ENCODE data around the gene MPP4.

MPP4 gene

DNA sequence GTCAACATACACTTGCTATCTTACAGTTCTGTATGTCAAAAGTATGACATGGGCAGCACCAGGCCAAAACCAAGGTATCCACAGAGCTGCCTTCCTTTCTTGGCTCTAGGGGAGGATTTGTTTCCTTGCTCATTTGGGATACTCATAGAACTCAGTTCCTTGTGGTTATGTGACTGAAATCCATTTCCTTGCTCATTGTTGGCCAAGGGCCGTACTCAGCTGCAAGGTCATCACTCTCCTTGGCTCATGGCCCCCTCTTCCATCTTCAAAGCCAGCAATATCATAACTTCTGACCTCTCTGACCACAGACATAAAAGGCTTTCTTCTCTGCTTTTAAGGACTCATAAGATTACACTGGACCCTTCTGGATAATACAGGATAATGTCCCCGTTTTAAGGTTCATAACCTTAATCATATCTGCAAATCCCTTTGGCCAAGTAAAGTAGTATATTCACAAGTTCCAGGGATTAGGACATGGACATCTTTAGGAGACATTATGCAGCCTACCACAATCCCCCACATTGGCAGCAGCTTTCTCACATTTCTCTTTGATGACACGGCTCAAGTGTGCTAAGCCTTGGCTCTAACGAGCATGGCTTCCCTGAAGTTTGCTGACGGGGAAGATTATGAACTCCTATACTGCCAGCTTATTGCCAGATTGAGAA, 76.0 kb downstream of the MPP4 start:
- no peak for DNase-seq (ENCODE audit: low spot score)

DNA sequence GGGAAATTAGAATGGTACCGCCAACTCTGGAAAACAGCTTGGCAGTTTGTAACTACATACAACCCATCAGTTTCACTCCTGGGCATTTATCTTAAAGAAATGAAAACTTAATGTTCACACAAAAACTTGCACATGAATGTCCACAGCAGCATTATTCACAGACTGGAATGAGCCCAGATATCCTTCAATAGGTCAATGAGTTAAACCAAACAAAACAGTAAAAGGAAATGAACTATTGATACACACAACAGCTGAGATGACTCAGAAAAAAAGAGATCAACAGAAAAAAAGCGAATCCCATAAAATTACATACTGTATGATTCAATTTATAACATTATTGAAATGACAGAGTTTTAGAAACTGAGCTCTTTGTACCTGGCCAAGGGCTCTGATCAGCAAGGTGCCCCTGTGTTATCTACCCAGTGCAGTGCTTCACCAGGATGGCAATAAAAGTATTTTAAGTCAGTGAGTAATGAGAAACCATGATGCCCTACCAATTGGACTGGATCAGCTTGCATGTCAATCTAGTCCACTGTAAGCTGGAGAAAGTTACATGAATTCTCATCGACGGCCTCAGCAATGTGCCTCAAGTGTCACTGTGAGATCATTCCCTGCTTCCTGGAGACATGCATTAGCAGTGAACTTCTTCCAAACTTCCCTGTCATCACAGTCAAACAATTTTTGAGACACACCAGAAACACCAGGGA, 77.0 kb downstream of the MPP4 start:
- DNase-seq (ENCODE audit: low spot score) = no peak

DNA sequence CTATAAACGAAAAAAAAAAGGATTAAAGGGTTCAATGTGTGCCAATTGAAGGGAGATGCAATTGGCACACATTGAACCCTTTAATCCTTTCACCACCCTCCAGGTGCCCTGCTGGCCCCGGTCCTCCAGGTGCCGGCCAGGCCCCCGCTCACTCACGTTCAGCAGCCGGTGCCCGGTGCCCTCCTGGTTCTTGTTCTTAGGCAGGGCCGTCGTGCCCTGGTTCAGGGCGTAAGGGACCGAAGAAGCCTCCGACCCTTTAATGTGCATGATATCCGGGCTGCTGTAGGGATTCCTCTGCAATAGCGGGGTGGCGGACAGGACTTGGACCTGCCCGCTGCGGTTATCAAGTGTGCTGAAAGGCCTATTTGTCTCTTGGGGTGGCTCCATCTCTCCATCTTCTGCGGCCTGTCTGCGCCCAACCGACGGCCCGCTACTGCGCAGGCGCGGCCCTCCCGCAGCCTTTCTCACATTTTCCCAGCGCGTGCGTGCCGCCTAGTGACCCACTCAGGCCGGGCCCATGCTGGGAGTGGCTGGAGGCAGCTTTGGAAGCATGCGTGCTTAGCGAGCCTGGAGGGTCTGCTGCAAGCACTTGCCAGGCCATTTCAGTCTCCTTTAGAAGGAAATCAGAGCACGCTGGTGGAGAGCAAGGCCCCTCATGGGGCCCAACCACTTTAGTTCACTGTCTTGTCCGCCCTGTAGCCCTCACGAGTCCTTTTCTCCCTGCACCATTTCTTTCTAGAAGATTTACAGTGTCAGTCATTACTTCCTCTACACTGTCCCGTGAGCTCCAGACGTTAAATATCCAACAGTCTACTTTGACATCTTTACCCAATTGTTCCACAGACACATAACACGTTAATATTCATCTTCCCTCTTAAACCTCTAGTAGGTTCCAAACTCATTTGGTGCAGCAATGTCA, 79.4 kb downstream of the MPP4 start:
- DNase-seq (ENCODE audit: low spot score) = no peak

DNA sequence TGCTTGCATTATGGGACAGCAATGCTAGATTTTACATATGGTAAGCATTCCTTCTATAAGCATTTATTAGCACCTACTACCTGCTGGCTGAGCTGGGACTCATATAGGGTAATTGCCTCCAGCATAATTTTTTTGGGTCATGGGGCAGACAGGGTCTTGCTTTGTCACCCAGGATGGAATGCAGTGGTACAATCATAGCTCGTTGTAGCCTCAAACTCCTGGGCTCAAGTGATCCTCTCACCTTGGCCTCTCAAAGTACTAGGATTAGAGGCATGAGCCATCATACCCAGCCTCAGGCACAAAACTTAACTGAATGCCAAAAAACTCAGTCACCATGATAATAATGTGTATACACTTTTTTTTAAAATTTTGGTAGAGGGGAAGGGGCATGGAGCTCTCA, 90.4 kb downstream of the MPP4 start:
- no peak for DNase-seq (ENCODE audit: low spot score)

DNA sequence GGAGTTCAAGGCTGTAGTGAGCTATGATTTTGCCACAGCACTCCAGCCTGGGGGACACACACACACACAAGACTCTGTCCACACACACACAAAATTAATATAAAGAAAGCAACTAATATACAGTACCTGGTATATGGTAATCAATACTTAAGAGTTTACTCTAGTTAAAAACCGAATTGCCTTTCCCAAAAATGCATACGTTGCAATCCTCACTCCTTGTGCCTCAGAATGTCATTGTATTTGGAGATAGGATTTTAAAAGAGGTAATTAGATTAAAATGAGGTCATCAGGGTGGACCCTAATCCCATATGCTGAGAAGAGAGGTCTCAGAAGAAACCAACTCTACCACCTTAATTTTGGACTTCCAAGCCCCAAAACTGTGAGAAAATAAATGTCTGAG, 90.9 kb downstream of the MPP4 start:
- DNase-seq (ENCODE audit: low spot score) = no peak

DNA sequence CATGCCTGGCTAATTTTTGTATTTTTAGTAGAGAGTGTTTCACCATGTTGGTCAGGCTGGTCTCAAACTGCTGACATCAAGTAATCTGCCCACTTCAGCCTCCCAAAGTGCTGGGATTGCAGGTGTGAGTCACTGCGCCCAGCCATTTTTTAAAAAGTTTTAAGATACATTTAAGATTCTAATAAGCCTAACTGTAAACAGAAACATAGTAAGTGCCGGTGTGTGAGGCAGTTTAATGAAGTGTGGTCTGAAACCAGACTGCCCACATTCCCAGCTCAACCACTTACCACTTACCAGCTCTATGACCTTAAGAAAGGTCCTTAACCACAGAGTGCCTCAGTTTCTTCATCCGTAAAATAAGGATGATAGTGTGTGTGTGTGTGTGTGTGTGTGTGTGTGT, 97.5 kb downstream of the MPP4 start:
- DNase-seq (ENCODE audit: low spot score) = no peak

DNA sequence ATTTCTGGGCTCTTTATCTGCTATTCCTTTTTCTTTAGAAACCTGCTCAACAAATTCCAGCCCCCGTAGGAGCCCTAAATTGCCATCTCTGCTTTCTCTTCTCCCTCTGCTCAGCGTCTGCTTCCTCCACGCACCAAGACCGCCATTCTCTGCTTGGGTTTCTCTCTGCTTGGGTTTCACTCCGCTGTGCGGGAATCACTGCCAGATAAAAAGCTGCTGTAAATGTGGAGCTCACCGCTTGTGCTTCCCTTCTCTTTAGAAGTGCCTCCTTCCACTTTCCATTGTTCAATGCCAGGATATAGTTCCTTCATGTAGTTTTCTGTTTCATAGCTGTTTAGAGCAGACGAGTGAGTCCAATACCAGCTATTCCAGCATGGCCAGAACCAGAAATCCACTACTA, 101.0 kb downstream of the MPP4 start:
- DNase-seq (ENCODE audit: low spot score) = no peak
